Neural cell (in vitro differentiated cells): Measurements from ENCODE around the gene MGA. TPM values are rescaled to one million over a fixed set of nuclear protein-coding genes. Genes with fewer than 3 reads are reported as not detected.

Source experiments
- H2AFZ ChIP-seq: fragments of 200-600, 300-800 bp; sonication (generic), shearing (Covaris generic); 2 replicates; pipeline ENCODE4 v1.6.0; 2014; ENCODE audit warnings: low read depth, mild to moderate bottlenecking, antibody characterized with exemption, low read length, moderate library complexity
- H3F3A ChIP-seq: fragments of 200-600 bp; shearing (Covaris generic); 2 replicates; pipeline ENCODE4 v1.6.1; 2016; ENCODE audit warnings: mild to moderate bottlenecking, moderate library complexity, mixed read lengths, antibody characterized with exemption, low read length; ENCODE audit not compliant: insufficient read depth, poor library complexity, severe bottlenecking
- H3K27ac ChIP-seq: fragments of 200-600, 300-800 bp; sonication (generic), shearing (Covaris generic); 2 replicates; pipeline ENCODE4 v1.5.1; 2014; ENCODE audit warnings: mild to moderate bottlenecking, low read length, moderate library complexity
- H3K27me3 ChIP-seq: fragments of 300-800, 200-600 bp; sonication (generic), shearing (Covaris generic); 2 replicates; pipeline ENCODE4 v1.6.0; 2014; ENCODE audit warnings: mild to moderate bottlenecking, low read depth, low read length, moderate library complexity; ENCODE audit not compliant: insufficient read depth
- H3K36me3 ChIP-seq: fragments of 300-800, 200-600 bp; sonication (generic), shearing (Covaris generic); 2 replicates; pipeline ENCODE4 v1.5.1; 2014; ENCODE audit warnings: mild to moderate bottlenecking, antibody characterized with exemption, low read length, moderate library complexity; ENCODE audit not compliant: insufficient read depth
- H3K4me2 ChIP-seq: fragments of 300-800, 200-600 bp; sonication (generic), shearing (Covaris generic); 2 replicates; pipeline ENCODE4 v1.6.0; 2014; ENCODE audit warnings: mild to moderate bottlenecking, low read length
- H3K4me3 ChIP-seq: fragments of 300-800, 200-600 bp; sonication (generic), shearing (Covaris generic); 2 replicates; pipeline ENCODE4 v1.5.1; 2014; ENCODE audit warnings: mild to moderate bottlenecking, low read length, moderate library complexity
- H3K79me2 ChIP-seq: fragments of 200-600 bp; shearing (Covaris generic); replicated peaks from 2 replicates; pipeline ENCODE4 v1.6.0; 2014; ENCODE audit warnings: mild to moderate bottlenecking, low read length, moderate library complexity; ENCODE audit not compliant: insufficient read depth
- H3K9ac ChIP-seq: fragments of 300-800, 200-600 bp; sonication (generic), shearing (Covaris generic); 2 replicates; pipeline ENCODE4 v1.6.1; 2016; ENCODE audit warnings: mild to moderate bottlenecking, low read length, mixed read lengths
- H3K9me2 ChIP-seq: fragments of 200-600 bp; shearing (Covaris generic); 2 replicates; pipeline ENCODE4 v1.6.1; 2016; ENCODE audit warnings: mild to moderate bottlenecking, low read length, mixed read lengths; ENCODE audit not compliant: insufficient read depth
- H3K9me3 ChIP-seq: fragments of 200-600, 300-800 bp; sonication (generic), shearing (Covaris generic); 2 replicates; pipeline ENCODE4 v1.6.1; 2016; ENCODE audit warnings: mild to moderate bottlenecking, mixed run types, low read length, moderate library complexity, mixed read lengths
- H4K20me1 ChIP-seq: fragments of 200-600 bp; shearing (Covaris generic); 2 replicates; pipeline ENCODE4 v1.6.1; 2016; ENCODE audit warnings: mild to moderate bottlenecking, mixed run types; ENCODE audit not compliant: insufficient read depth
- EP300 ChIP-seq: fragments of 450-650 bp; conservative IDR thresholded peaks from 2 replicates; pipeline ENCODE4 v1.6.1; 2014; ENCODE audit warnings: antibody characterized with exemption, mild to moderate bottlenecking, moderate library complexity; ENCODE audit not compliant: poor library complexity, severe bottlenecking
- EZH2 ChIP-seq: fragments of 200-600, 300-800 bp; shearing (Covaris generic), sonication (generic); IDR thresholded peaks from 2 replicates; pipeline ENCODE4 v1.6.1; 2014; ENCODE audit warnings: antibody characterized with exemption, low read length, borderline replicate concordance, mild to moderate bottlenecking; ENCODE audit not compliant: insufficient read depth, poor library complexity, severe bottlenecking
- POLR2AphosphoS5 ChIP-seq: IDR thresholded peaks from 2 replicates; pipeline ENCODE4 v1.6.1; 2012
- RAD21 ChIP-seq: fragments of 450-650 bp; conservative IDR thresholded peaks from 2 replicates; pipeline ENCODE4 v1.6.1; 2014; ENCODE audit warnings: antibody characterized with exemption, mild to moderate bottlenecking, moderate library complexity
- REST ChIP-seq: IDR thresholded peaks from 2 replicates; pipeline ENCODE4 v1.6.1; 2012; ENCODE audit warnings: borderline replicate concordance
- SMC3 ChIP-seq: fragments of 450-650 bp; conservative IDR thresholded peaks from 2 replicates; pipeline ENCODE4 v1.6.1; 2014; ENCODE audit warnings: antibody characterized with exemption, mild to moderate bottlenecking, moderate library complexity; ENCODE audit not compliant: poor library complexity
- TAF1 ChIP-seq: IDR thresholded peaks from 2 replicates; pipeline ENCODE4 v1.6.1; 2012; ENCODE audit warnings: low read depth
- polyA plus RNA-seq: library from polyadenylated mRNA; depleted of rRNA; stranded (reverse); fragments of >200 nt; gene quantifications from 2 replicates; pipeline ENCODE4 v1.2.3, GENCODE V29; 2014
- TF ChIP-seq, protein P1 (sequence below): fragments of 450-650 bp; IDR thresholded peaks from 2 replicates; pipeline ENCODE4 v1.5.1; 2014; ENCODE audit warnings: antibody characterized with exemption, mild to moderate bottlenecking, moderate library complexity; ENCODE audit not compliant: poor library complexity, severe bottlenecking

MGA gene
- polyA plus RNA-seq, 1 donor from 2014 or later: 13.2 TPM

DNA sequence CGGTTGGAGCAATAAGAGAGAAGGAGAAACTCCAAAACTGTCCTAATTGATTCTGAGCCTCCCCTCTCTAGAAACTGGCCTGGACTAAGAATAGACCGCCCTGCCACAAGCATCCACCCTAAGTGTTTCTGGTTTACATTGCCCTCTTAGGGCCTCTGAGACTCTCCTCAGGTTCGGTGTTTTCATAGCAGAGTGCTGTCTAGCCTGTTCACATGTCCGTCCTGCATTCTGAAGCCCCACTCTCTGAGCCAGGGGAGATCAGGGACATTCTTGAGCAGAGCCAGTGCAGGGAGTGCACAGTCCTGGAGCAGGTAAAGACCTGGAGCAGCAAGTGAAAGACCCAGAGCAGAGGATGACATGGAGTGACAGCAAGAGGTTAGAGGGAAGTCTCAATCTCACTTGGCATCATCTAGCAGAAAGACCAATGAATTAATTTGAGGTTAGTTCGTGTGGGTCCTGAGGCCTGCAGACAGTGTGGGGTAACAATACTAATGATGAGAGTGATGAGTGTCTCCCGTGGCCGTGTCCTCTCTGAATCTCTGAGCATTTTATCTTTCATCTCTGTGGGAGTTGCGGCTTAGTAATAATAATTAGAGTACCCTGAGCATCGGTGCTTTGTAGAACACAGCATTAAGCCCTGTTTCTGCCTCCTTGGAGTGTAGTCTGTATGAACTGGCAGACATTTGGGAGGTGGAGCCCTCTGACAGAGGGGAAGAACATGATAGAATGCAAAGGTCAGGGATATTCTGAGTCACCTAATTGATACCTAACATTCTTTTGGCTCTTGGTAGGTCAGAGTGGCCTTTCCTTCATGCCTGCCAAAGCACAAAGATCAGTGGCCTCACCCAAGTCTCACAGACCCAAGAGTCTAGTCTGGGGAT is 138.6 kb downstream of the MGA start:
- Histone ChIP-seq H3K27me3 (no peaks in the 10 kb centered on the region), H2AFZ (no peak overlapping the region), H3F3A (no peaks in the 10 kb centered on the region), H3K4me2 (no peak overlapping the region), H3K79me2 (no peaks in the 10 kb centered on the region), H3K27ac (no peak overlapping the region), H3K9me2 (no peaks in the 10 kb centered on the region), H3K4me3 (no peak overlapping the region), H3K9me3 (no peaks in the 10 kb centered on the region), H4K20me1 (no peaks in the 10 kb centered on the region), H3K36me3 (no peaks in the 10 kb centered on the region), H3K9ac (no peak overlapping the region)
- TF ChIP-seq SMC3: no peak
- TF ChIP-seq, protein P1, sequence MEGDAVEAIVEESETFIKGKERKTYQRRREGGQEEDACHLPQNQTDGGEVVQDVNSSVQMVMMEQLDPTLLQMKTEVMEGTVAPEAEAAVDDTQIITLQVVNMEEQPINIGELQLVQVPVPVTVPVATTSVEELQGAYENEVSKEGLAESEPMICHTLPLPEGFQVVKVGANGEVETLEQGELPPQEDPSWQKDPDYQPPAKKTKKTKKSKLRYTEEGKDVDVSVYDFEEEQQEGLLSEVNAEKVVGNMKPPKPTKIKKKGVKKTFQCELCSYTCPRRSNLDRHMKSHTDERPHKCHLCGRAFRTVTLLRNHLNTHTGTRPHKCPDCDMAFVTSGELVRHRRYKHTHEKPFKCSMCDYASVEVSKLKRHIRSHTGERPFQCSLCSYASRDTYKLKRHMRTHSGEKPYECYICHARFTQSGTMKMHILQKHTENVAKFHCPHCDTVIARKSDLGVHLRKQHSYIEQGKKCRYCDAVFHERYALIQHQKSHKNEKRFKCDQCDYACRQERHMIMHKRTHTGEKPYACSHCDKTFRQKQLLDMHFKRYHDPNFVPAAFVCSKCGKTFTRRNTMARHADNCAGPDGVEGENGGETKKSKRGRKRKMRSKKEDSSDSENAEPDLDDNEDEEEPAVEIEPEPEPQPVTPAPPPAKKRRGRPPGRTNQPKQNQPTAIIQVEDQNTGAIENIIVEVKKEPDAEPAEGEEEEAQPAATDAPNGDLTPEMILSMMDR: no peak
- TF ChIP-seq RAD21: no peak
- TF ChIP-seq EZH2: no peak
- no peak for TF ChIP-seq EP300
- TF ChIP-seq POLR2AphosphoS5: no peak
- no peak for TF ChIP-seq REST
- TF ChIP-seq TAF1: no peak

DNA sequence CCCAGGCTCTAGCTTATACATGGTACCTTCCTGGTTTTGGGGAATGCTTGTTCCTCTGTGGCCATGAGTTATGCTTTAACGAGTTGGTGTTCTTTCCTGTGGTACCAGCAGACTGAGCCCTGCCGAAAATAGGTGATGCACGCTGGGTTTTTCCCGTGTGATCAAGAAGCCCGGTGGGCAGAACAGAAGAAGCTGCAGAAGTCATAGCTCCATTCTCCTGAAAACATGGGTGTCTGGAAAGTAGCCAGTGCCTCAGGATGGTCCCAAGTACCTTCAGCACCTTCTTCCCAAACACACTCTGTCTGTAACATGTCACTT is 139.2 kb downstream of the MGA start:
- Histone ChIP-seq H3K9me2 (no peaks in the 10 kb centered on the region), H3K4me2 (no peak overlapping the region), H3F3A (no peaks in the 10 kb centered on the region), H3K79me2 (no peaks in the 10 kb centered on the region), H3K27ac (no peak overlapping the region), H3K36me3 (no peaks in the 10 kb centered on the region), H4K20me1 (no peaks in the 10 kb centered on the region), H3K9ac (no peak overlapping the region), H3K9me3 (no peaks in the 10 kb centered on the region), H2AFZ (no peak overlapping the region), H3K27me3 (no peaks in the 10 kb centered on the region), H3K4me3 (no peak overlapping the region)
- TF ChIP-seq EP300: no peak
- no peak for TF ChIP-seq EZH2
- TF ChIP-seq, protein P1: no peak
- no peak for TF ChIP-seq TAF1
- no peak for TF ChIP-seq POLR2AphosphoS5
- no peak for TF ChIP-seq REST
